Measurements from ENCODE around the gene STON2. TPM values are rescaled to one million over a fixed set of nuclear protein-coding genes. Genes with fewer than 3 reads are reported as not detected.

The STON2 gene
- total and polyA plus RNA-seq, 2 of the 13 experiments (the other 11 are each of a cell fraction or from before 2014, with no cell fraction given) = 2.1 to 11.0 TPM

- TF ChIP-seq PRMT3 (CRISPR knock-in tag; IDR thresholded peaks at IDR 0.05; ENCODE audit: borderline replicate concordance, low read depth) (no peak), ZNF256 (CRISPR knock-in tag; conservative IDR thresholded peaks at IDR 0.05) (peak; percentile 56; the same call in 1 of the 2 replicates), NFE2 (CRISPR knock-in tag; IDR thresholded peaks at IDR 0.05) (peak; percentile 57; the same call in 1 of the 2 replicates), ZMAT3 (CRISPR knock-in tag; conservative IDR thresholded peaks at IDR 0.05) (peak; percentile 95), SNAPC2 (CRISPR knock-in tag; IDR thresholded peaks at IDR 0.05) (no peak), YEATS4 (CRISPR knock-in tag; IDR thresholded peaks at IDR 0.05; ENCODE audit: borderline replicate concordance) (peak; percentile 89), HOXA5 (CRISPR knock-in tag; IDR thresholded peaks at IDR 0.05) (peak; percentile 40; the same call in 1 of the 2 replicates), AFF4 (CRISPR knock-in tag; IDR thresholded peaks at IDR 0.05) (no peak), SRSF4 (IDR thresholded peaks at IDR 0.05; ENCODE audit: low read depth, low read length, poor library complexity, severe bottlenecking) (no peak), PLRG1 (conservative IDR thresholded peaks at IDR 0.05) (no peak), CEBPZ (IDR thresholded peaks at IDR 0.05; ENCODE audit: low read length) (no peak), KAT7 (CRISPR knock-in tag; IDR thresholded peaks at IDR 0.05; ENCODE audit: borderline replicate concordance) (no peak; the same call in 1 of the 2 replicates), HNRNPUL1 (IDR thresholded peaks at IDR 0.05; ENCODE audit: low read depth, low read length) (no peak), E2F1 (CRISPR knock-in tag; IDR thresholded peaks at IDR 0.05) (peak; percentile 81), ZNF337 (CRISPR knock-in tag; IDR thresholded peaks at IDR 0.05; ENCODE audit: borderline replicate concordance, low read depth) (0 out of 2 replicates have a peak, but pooled peaks have one; percentile 61), ZSCAN12 (CRISPR knock-in tag; IDR thresholded peaks at IDR 0.05) (0 out of 2 replicates have a peak, but pooled peaks have one; percentile 94), ZNF264 (CRISPR knock-in tag; IDR thresholded peaks at IDR 0.05) (peak; percentile 76), KDM6A (CRISPR knock-in tag; IDR thresholded peaks at IDR 0.05; ENCODE audit: low read depth) (no peak), ZFX (CRISPR knock-in tag; IDR thresholded peaks at IDR 0.05; ENCODE audit: low read depth) (peak; percentile 63; the same call in 1 of the 2 replicates)
- TF ChIP-seq, protein P1, sequence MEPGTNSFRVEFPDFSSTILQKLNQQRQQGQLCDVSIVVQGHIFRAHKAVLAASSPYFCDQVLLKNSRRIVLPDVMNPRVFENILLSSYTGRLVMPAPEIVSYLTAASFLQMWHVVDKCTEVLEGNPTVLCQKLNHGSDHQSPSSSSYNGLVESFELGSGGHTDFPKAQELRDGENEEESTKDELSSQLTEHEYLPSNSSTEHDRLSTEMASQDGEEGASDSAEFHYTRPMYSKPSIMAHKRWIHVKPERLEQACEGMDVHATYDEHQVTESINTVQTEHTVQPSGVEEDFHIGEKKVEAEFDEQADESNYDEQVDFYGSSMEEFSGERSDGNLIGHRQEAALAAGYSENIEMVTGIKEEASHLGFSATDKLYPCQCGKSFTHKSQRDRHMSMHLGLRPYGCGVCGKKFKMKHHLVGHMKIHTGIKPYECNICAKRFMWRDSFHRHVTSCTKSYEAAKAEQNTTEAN (CRISPR knock-in tag; conservative IDR thresholded peaks at IDR 0.05) = peak; percentile 89
Measured at GRCh38 chr14:81220830-81221578, 179.1 kb downstream of the STON2 start, which contains the start of gene GTF2A1 (continued).
